GM19023 (cell line): ENCODE measurements around the gene MRGPRX2.

ENCODE experiments used
- ATAC-seq: cut with Tn5 transposase; IDR thresholded peaks from one replicate; pipeline ENCODE4 v1.9.1; 2021; ENCODE audit warnings: mild to moderate bottlenecking, moderate library complexity; ENCODE audit not compliant: unreplicated experiment

The MRGPRX2 gene

GRCh38 chr11:19076744-19077589 is 16.4 kb upstream of the MRGPRX2 start:
- peak; percentile 58 for ATAC-seq

DNA sequence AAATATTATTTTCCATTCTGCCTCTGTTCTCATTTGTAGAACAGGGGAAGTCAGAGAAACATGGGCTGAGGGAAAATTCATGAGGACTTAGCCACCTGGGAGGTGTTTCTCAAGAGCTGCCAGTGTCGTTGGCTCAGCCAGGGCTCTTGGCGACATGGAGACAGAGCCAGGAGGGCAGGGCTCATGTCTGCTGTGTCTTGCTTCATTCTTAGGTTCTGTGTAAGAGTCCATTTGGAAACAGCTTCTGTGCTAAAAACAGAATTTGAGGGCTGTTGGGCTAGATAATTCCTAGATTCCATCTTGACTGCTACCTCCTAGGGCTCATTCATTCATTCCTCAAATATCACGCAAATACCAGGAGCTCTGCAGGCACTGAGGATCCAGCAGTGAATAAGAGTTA is 15.1 kb upstream of the MRGPRX2 start:
- ATAC-seq, result no peak

DNA sequence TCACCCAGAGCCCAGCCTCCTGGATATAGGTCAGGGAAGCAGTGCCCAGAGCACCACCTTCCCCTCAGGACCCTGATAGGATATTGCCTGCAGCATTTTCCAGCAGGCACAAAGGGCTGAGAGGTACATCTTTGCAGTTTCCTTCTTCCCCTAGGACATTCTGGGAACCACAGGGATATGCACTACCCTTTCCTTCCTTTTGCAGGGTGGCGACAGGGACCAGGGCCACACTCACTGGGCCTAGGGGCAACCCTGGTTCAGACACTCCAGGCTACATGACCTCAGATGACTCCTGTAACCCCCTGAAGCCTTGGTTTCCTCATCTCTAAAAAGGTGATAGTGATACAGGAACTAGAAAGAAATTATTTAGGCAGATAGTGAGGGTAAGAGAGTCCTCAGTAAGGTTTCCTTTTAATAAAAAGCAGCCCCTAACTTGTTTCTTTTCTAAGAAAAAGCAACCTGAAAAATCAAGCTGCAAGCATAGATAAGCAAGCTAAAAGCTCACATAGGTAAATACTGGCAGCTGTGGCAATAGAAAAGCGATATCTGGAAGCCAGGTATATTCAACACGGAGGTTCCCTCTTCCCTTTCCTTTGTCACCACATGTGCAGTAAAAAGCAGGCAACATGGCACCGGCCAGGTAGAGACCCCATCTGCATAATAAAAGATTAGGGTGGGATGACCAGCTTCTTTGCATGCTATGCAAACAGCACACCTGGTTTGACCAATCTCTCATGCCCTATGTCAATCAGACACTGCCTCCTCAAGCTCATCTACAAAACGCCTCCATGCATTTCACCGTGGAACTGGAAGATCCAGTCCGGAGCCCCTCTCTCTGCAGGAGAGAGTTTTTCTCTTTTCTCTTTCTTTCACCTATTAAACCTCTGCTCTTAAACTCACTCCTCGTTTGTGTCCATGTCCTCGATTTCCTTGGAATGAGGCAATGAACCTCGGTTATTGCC is 13.2 kb upstream of the MRGPRX2 start:
- no peak for ATAC-seq

- no peak for ATAC-seq
These were observed 11.9 kb upstream of the MRGPRX2 start for GRCh38 chr11:19072464-19072863.

DNA sequence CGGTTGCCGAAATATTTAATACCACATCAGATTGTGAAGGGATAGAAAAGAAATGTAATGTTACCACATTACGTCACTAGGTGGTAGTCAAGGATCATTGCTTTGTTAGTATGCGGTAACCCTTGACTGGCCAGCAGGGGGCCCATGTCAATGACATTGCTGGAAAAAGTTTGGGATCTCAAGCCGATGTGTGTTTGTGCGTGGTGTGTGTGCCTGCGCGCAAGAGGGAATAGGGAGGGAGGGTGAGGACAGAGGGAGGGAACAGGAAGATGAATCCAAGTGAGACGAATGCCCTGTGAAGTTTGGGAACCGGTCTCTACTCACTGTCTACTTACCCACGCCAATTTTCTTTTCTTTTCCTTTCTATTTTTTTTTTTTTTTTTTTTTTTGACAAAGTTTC is 10.7 kb upstream of the MRGPRX2 start:
- peak; percentile 95 for ATAC-seq

DNA sequence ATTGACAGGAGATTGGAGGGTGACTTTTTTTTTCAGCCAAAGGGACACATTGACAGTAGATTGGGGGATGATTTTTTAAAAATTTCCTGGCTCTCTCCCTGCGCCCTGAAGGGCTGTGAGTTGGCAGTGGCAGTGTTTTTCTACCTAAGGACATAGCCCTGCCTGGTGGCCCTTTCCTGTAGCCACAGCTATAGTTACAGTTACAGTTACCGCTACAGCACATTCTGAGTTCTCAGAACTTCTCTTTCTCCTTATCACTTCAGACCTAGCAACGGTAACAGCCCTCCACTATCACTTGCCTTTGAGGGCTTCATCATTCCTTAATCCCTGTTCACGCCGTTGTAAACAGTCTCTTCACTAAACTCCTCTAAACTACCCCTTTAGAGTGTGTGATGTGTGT is 684 bp downstream of the MRGPRX2 start:
- ATAC-seq, result no peak

GRCh38 chr11:19055905-19056304 is 4.6 kb downstream of the MRGPRX2 start:
- ATAC-seq, result no peak

GRCh38 chr11:19055016-19055415 is 5.5 kb downstream of the MRGPRX2 start:
- ATAC-seq, result no peak

DNA sequence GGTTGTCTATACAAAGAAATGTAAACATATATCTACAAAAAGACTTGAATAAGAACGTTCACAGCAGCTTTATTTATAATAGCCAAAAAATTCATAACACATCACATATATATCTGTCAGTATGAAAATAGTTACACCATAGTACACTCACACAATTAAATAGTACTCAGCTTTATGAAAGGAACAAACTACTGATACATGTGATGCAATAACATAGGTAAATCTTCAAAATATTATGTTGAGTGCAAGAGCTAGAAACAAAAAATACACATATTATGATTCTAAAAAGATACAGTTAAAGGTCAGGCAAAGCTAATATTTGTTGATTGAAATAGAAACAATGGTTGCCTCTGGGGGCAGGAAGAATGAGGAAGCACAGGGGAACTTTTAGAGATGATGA is 6.6 kb downstream of the MRGPRX2 start:
- ATAC-seq, result no peak

DNA sequence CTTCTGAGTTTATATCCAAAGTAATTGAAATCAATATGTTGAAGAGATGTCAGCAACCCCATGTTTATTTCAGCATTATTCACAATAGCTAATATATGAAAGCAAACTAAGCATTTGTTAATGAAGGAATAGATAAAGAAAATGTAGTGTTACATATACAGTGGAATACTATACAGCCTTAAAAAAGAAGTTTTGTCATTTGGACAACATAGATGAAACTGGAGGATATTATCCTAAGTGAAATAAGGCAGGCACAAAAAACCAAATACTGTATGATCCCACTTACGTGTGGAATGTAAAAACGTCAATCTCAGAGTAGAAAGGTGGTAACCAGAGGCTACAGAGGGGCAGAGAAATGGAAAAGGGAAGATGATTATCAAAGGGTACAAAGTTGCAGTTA is 10.2 kb downstream of the MRGPRX2 start:
- ATAC-seq, result no peak

GRCh38 chr11:19049351-19049750 is 11.2 kb downstream of the MRGPRX2 start:
- ATAC-seq, result no peak

- no peak for ATAC-seq
These were observed 20.5 kb downstream of the MRGPRX2 start for GRCh38 chr11:19040051-19040450.

GRCh38 chr11:19039409-19039808 is 21.1 kb downstream of the MRGPRX2 start:
- ATAC-seq, result no peak

DNA sequence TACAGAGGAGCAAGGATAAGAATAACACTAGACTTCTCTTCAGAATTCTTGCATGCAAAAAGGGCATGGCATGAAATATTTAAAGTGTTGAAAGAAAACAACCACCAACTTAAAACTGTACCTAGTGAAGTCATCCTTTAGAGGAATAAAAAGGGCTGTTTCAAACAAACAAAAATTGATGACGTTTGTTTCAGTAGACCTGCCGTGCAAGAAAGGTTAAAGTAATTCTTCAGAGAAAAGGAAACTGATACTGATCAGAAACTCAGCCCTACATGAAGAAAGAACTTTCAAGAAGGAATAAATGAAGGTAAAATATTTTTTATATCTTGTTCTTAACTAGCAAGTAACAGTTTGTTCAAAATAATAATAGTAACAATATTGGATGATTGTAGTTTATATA is 27.5 kb downstream of the MRGPRX2 start:
- no peak for ATAC-seq

- no peak for ATAC-seq
These were observed 32.5 kb downstream of the MRGPRX2 start for GRCh38 chr11:19027829-19028595.

DNA sequence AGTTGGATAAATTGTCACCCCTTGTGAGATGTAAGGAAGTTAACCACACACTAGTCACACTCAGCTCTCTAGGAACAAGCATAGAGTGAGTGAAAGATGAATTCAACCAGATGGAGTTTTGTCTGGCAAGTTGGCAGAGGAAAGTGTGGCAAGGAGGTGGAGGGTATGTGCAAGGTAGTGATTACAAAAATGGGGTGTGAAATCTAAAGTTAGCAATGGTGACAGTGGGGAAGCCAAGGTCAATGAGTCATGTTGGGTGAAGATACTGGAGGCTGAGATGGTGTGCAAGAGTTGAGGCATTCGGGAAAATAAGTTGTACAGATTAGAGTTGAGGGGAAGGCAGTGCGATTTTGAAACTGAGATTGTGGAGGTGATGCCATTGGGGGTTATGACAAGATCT is 33.7 kb downstream of the MRGPRX2 start:
- ATAC-seq, result no peak

- no peak for ATAC-seq
These were observed 34.8 kb downstream of the MRGPRX2 start for GRCh38 chr11:19025481-19026406.

- no peak for ATAC-seq
These were observed 39.7 kb downstream of the MRGPRX2 start for GRCh38 chr11:19020831-19021230.

- no peak for ATAC-seq
These were observed 41.6 kb downstream of the MRGPRX2 start for GRCh38 chr11:19018901-19019300.
